Measurements from ENCODE around the gene CYP2J2.

GRCh38 chr1:59937636-59938210, 11.2 kb upstream of the CYP2J2 start:
- no peak for TF ChIP-seq TRIM28 (IDR thresholded peaks at IDR 0.05; ENCODE audit: borderline replicate concordance, low read length)
- TF ChIP-seq, protein P1, sequence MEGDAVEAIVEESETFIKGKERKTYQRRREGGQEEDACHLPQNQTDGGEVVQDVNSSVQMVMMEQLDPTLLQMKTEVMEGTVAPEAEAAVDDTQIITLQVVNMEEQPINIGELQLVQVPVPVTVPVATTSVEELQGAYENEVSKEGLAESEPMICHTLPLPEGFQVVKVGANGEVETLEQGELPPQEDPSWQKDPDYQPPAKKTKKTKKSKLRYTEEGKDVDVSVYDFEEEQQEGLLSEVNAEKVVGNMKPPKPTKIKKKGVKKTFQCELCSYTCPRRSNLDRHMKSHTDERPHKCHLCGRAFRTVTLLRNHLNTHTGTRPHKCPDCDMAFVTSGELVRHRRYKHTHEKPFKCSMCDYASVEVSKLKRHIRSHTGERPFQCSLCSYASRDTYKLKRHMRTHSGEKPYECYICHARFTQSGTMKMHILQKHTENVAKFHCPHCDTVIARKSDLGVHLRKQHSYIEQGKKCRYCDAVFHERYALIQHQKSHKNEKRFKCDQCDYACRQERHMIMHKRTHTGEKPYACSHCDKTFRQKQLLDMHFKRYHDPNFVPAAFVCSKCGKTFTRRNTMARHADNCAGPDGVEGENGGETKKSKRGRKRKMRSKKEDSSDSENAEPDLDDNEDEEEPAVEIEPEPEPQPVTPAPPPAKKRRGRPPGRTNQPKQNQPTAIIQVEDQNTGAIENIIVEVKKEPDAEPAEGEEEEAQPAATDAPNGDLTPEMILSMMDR (tag by site-specific recombination; IDR thresholded peaks at IDR 0.05): no peak
- no peak for TF ChIP-seq ZNF549 (tag by site-specific recombination; IDR thresholded peaks at IDR 0.05)
- no peak for TF ChIP-seq ZNF654 (tag by site-specific recombination; IDR thresholded peaks at IDR 0.05; ENCODE audit: low read depth)
- TF ChIP-seq, protein P2, sequence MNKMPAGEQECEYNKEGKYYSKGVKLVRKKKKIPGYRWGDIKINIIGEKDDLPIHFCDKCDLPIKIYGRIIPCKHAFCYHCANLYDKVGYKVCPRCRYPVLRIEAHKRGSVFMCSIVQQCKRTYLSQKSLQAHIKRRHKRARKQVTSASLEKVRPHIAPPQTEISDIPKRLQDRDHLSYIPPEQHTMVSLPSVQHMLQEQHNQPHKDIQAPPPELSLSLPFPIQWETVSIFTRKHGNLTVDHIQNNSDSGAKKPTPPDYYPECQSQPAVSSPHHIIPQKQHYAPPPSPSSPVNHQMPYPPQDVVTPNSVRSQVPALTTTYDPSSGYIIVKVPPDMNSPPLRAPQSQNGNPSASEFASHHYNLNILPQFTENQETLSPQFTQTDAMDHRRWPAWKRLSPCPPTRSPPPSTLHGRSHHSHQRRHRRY (tag by site-specific recombination; IDR thresholded peaks at IDR 0.05): no peak
- TF ChIP-seq, protein P3, sequence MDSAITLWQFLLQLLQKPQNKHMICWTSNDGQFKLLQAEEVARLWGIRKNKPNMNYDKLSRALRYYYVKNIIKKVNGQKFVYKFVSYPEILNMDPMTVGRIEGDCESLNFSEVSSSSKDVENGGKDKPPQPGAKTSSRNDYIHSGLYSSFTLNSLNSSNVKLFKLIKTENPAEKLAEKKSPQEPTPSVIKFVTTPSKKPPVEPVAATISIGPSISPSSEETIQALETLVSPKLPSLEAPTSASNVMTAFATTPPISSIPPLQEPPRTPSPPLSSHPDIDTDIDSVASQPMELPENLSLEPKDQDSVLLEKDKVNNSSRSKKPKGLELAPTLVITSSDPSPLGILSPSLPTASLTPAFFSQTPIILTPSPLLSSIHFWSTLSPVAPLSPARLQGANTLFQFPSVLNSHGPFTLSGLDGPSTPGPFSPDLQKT (IDR thresholded peaks at IDR 0.05; ENCODE audit: borderline replicate concordance, low read depth, low read length): no peak
- TF ChIP-seq WT1 (tag by site-specific recombination; IDR thresholded peaks at IDR 0.05): no peak
- TF ChIP-seq YY1 (tag by site-specific recombination; IDR thresholded peaks at IDR 0.05): no peak
- TF ChIP-seq ZNF416 (tag by site-specific recombination; IDR thresholded peaks at IDR 0.05): no peak
- TF ChIP-seq, protein P4, sequence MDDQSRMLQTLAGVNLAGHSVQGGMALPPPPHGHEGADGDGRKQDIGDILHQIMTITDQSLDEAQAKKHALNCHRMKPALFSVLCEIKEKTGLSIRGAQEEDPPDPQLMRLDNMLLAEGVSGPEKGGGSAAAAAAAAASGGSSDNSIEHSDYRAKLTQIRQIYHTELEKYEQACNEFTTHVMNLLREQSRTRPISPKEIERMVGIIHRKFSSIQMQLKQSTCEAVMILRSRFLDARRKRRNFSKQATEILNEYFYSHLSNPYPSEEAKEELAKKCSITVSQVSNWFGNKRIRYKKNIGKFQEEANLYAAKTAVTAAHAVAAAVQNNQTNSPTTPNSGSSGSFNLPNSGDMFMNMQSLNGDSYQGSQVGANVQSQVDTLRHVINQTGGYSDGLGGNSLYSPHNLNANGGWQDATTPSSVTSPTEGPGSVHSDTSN (CRISPR knock-in tag; IDR thresholded peaks at IDR 0.05): no peak
- no peak for TF ChIP-seq ZNF423 (tag by site-specific recombination; IDR thresholded peaks at IDR 0.05)
- TF ChIP-seq ZNF2 (tag by site-specific recombination; IDR thresholded peaks at IDR 0.05): no peak

Measured in HEK293 (cell line).